ENCODE data around the gene PIWIL4. TPM values are rescaled to one million over a fixed set of nuclear protein-coding genes. Genes with fewer than 3 reads are reported as not detected.

Gene PIWIL4
- total and polyA plus RNA-seq, 9 of the 15 experiments (the other 6 are each of a cell fraction or from before 2014, with no cell fraction given) = 6.3 to 17.0 (median 10.8) TPM

DNA sequence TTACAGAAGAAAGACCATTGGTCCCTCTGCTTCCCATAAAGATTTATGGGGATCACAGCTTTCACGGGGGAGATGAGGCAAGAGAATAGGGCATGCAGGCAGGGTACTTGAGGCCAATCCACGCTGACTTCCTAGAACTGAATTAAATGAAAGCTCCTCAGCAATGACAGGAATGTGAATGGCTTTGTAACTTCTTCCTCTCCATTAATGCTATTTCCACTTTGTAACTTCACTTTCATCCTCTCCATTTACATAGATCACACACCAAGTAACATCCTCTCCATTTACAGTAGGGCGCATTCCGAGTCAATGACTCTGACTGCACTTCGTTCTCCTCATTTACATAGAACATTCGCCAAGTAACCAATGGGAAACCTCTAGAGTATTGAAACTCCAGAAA, 89.8 kb downstream of the PIWIL4 start:
- WGBS (ENCODE audit: insufficient coverage, low coverage, missing lambda C conversion rate) = 45% methylated on average over 6 of the region's 6 CpGs
- TF ChIP-seq NFE2 (IDR thresholded peaks at IDR 0.05; ENCODE audit: low read depth) (no peak), NR4A1 (CRISPR knock-in tag; IDR thresholded peaks at IDR 0.05) (no peak), NR4A1 (tag; IDR thresholded peaks at IDR 0.05) (no peak), ZNF282 (CRISPR knock-in tag; IDR thresholded peaks at IDR 0.05) (no peak), CBFA2T3 (IDR thresholded peaks at IDR 0.05) (no peak), NCOA2 (IDR thresholded peaks at IDR 0.05; ENCODE audit: partially characterized antibody in 2 of 2) (no peak), SMARCC2 (IDR thresholded peaks at IDR 0.05; ENCODE audit: low read depth) (no peak), NFYB (IDR thresholded peaks at IDR 0.05; ENCODE audit: extremely low read depth, insufficient read length) (no peak), PURB (CRISPR knock-in tag; IDR thresholded peaks at IDR 0.05; ENCODE audit: low read depth) (no peak), BCOR (IDR thresholded peaks at IDR 0.05) (no peak), ZNF699 (CRISPR knock-in tag; IDR thresholded peaks at IDR 0.05; ENCODE audit: insufficient replicate concordance) (no peak), SRSF7 (optimal IDR thresholded peaks at IDR 0.05; ENCODE audit: low read depth, low read length) (no peak), ARNT (IDR thresholded peaks at IDR 0.05) (no peak), BRF1 (IDR thresholded peaks at IDR 0.05; ENCODE audit: borderline replicate concordance, extremely low read depth, insufficient read length) (no peak)
- TF ChIP-seq, protein P1, sequence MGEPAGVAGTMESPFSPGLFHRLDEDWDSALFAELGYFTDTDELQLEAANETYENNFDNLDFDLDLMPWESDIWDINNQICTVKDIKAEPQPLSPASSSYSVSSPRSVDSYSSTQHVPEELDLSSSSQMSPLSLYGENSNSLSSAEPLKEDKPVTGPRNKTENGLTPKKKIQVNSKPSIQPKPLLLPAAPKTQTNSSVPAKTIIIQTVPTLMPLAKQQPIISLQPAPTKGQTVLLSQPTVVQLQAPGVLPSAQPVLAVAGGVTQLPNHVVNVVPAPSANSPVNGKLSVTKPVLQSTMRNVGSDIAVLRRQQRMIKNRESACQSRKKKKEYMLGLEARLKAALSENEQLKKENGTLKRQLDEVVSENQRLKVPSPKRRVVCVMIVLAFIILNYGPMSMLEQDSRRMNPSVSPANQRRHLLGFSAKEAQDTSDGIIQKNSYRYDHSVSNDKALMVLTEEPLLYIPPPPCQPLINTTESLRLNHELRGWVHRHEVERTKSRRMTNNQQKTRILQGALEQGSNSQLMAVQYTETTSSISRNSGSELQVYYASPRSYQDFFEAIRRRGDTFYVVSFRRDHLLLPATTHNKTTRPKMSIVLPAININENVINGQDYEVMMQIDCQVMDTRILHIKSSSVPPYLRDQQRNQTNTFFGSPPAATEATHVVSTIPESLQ (CRISPR knock-in tag; IDR thresholded peaks at IDR 0.05) = no peak
- TF ChIP-seq, protein P2, sequence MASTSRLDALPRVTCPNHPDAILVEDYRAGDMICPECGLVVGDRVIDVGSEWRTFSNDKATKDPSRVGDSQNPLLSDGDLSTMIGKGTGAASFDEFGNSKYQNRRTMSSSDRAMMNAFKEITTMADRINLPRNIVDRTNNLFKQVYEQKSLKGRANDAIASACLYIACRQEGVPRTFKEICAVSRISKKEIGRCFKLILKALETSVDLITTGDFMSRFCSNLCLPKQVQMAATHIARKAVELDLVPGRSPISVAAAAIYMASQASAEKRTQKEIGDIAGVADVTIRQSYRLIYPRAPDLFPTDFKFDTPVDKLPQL (IDR thresholded peaks at IDR 0.05; ENCODE audit: extremely low read depth, insufficient read length) = no peak
- TF ChIP-seq, protein P3, sequence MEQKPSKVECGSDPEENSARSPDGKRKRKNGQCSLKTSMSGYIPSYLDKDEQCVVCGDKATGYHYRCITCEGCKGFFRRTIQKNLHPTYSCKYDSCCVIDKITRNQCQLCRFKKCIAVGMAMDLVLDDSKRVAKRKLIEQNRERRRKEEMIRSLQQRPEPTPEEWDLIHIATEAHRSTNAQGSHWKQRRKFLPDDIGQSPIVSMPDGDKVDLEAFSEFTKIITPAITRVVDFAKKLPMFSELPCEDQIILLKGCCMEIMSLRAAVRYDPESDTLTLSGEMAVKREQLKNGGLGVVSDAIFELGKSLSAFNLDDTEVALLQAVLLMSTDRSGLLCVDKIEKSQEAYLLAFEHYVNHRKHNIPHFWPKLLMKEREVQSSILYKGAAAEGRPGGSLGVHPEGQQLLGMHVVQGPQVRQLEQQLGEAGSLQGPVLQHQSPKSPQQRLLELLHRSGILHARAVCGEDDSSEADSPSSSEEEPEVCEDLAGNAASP (IDR thresholded peaks at IDR 0.05) = no peak
- Histone ChIP-seq H3K27ac (ENCODE audit: extremely low read depth, low read depth, low read length) (no peak overlapping the region), H3K36me3 (ENCODE audit: control insufficient read depth, insufficient read depth, low read length) (no peaks in the 10 kb centered on the region), H3K4me2 (ENCODE audit: insufficient read depth, low read length) (no peak overlapping the region), H3K27me3 (ENCODE audit: control insufficient read depth in 2 of 2, insufficient read depth in 2 of 2, low read length in 2 of 2) (no peaks in the 10 kb centered on the region), H3K4me1 (replicated peaks in 1 of 2; ENCODE audit: control insufficient read depth in 2 of 2, insufficient read depth in 2 of 2, low read length in 2 of 2) (no peaks in the 10 kb centered on the region), H3K4me3 (no peak overlapping the region), H3K9me3 (replicated peaks; ENCODE audit: control insufficient read depth, insufficient read depth, low read depth, low read length) (no peaks in the 10 kb centered on the region), H3K9ac (ENCODE audit: insufficient read depth in 1 of 2, low read depth in 2 of 2, low read length in 2 of 2) (no peak overlapping the region), H3K9me1 (ENCODE audit: control insufficient read depth, insufficient read depth, low read length) (no peaks in the 10 kb centered on the region), H2AFZ (ENCODE audit: low read depth, low read length) (no peak overlapping the region), H4K20me1 (replicated peaks; ENCODE audit: control insufficient read depth, insufficient read depth, low read length) (no peaks in the 10 kb centered on the region), H3K79me2 (ENCODE audit: control insufficient read depth, insufficient read depth, low read length) (no peaks in the 10 kb centered on the region)
- DNase-seq (ENCODE audit: extremely low read depth in 1 of 4, low spot score in 3 of 4) = no peak
- ATAC-seq = no peak
- ChIA-PET CTCF (ENCODE audit: low intra/inter-chr PET ratio) (no interaction called here), POLR2A (no interaction called here)
- no peak for FAIRE-seq
- BruUV-seq (replicated peaks) = no TSS peak
- intact Hi-C loops (cut with micrococcal nuclease) = no loop called here
- in situ Hi-C loops (cut with MboI) = no loop called here
